Measurements from ENCODE around the gene CAMK2G.
"Not testable (repeated sequence)": the region's sequence is repeated elsewhere in the genome, so short reads cannot be mapped to it uniquely, and the experiment has no call there.

The CAMK2G gene

GRCh38 chr10:73836427-73836980, 37.9 kb downstream of the CAMK2G start:
- no peak for DNase-seq

GRCh38 chr10:73829090-73829489, 45.3 kb downstream of the CAMK2G start:
- not testable (repeated sequence) for DNase-seq

- no peak for DNase-seq
These were observed 46.2 kb downstream of the CAMK2G start for GRCh38 chr10:73828161-73828560.

- no peak for DNase-seq
These were observed 46.8 kb downstream of the CAMK2G start for GRCh38 chr10:73827346-73828089.

GRCh38 chr10:73824146-73824725, 50.1 kb downstream of the CAMK2G start:
- DNase-seq: no peak

GRCh38 chr10:73823391-73823790, 51.0 kb downstream of the CAMK2G start:
- no peak for DNase-seq

GRCh38 chr10:73819513-73820093, 54.8 kb downstream of the CAMK2G start:
- no peak for DNase-seq

GRCh38 chr10:73819081-73819480, 55.3 kb downstream of the CAMK2G start:
- DNase-seq: no peak

- no peak for DNase-seq
These were observed 56.0 kb downstream of the CAMK2G start for GRCh38 chr10:73818402-73818801.

- DNase-seq: no peak
These were observed 56.5 kb downstream of the CAMK2G start for GRCh38 chr10:73817826-73818225.

- DNase-seq: no peak
These were observed 57.2 kb downstream of the CAMK2G start for GRCh38 chr10:73816917-73817729.

- DNase-seq: no peak
These were observed 58.7 kb downstream of the CAMK2G start for GRCh38 chr10:73815719-73816030.

- DNase-seq: no peak
These were observed 59.2 kb downstream of the CAMK2G start for GRCh38 chr10:73814896-73815718.

- no peak for DNase-seq
These were observed 60.0 kb downstream of the CAMK2G start for GRCh38 chr10:73814276-73814895.

- DNase-seq: no peak
These were observed 61.0 kb downstream of the CAMK2G start for GRCh38 chr10:73813333-73813732.

- no peak for DNase-seq
These were observed 61.7 kb downstream of the CAMK2G start for GRCh38 chr10:73812657-73813056.

- DNase-seq: peak; percentile 52
These were observed 63.5 kb downstream of the CAMK2G start for GRCh38 chr10:73810735-73811465.

- no peak for DNase-seq
These were observed 64.0 kb downstream of the CAMK2G start for GRCh38 chr10:73810358-73810734.

- no peak for DNase-seq
These were observed 65.1 kb downstream of the CAMK2G start for GRCh38 chr10:73809061-73809818.

GRCh38 chr10:73808021-73808815, 66.1 kb downstream of the CAMK2G start:
- no peak for DNase-seq
